GDM1 (cell line): ENCODE measurements around the gene IL4R.

Source experiments
- DNase-seq: peaks from one replicate; lab custom pipeline; 2025; lab: John Stamatoyannopoulos, UW

The IL4R gene

GRCh38 chr16:27359615-27360014 lies 45.8 kb downstream of the IL4R start:
- DNase-seq, result no peak

- no peak for DNase-seq
These were observed 48.2 kb downstream of the IL4R start for GRCh38 chr16:27361987-27362386.

- no peak for DNase-seq
These were observed 48.9 kb downstream of the IL4R start for GRCh38 chr16:27362570-27363245.

GRCh38 chr16:27363246-27363632 lies 49.5 kb downstream of the IL4R start:
- DNase-seq, result no peak

- no peak for DNase-seq
These were observed 50.0 kb downstream of the IL4R start for GRCh38 chr16:27363797-27364196.

GRCh38 chr16:27364493-27365141 lies 50.8 kb downstream of the IL4R start:
- no peak for DNase-seq

GRCh38 chr16:27365142-27366089 lies 51.6 kb downstream of the IL4R start:
- DNase-seq, result no peak

- no peak for DNase-seq
These were observed 53.1 kb downstream of the IL4R start for GRCh38 chr16:27366687-27367460.

- DNase-seq, result peak; percentile 66
These were observed 53.9 kb downstream of the IL4R start for GRCh38 chr16:27367461-27368357.

- DNase-seq, result no peak
These were observed 54.6 kb downstream of the IL4R start for GRCh38 chr16:27368358-27368722.

- DNase-seq, result no peak
These were observed 56.0 kb downstream of the IL4R start for GRCh38 chr16:27369806-27370205.

GRCh38 chr16:27370318-27370717 lies 56.5 kb downstream of the IL4R start:
- no peak for DNase-seq

GRCh38 chr16:27373312-27373711 lies 59.5 kb downstream of the IL4R start:
- DNase-seq, result no peak

GRCh38 chr16:27374221-27374803 lies 60.5 kb downstream of the IL4R start:
- peak; percentile 35 for DNase-seq

- DNase-seq, result peak; percentile 19
These were observed 61.1 kb downstream of the IL4R start for GRCh38 chr16:27374804-27375425.

GRCh38 chr16:27377666-27378485 lies 64.1 kb downstream of the IL4R start:
- no peak for DNase-seq

- DNase-seq, result peak; percentile 23
These were observed 65.2 kb downstream of the IL4R start for GRCh38 chr16:27378871-27379481.

GRCh38 chr16:27379919-27380318 lies 66.1 kb downstream of the IL4R start:
- DNase-seq, result no peak

- DNase-seq, result no peak
These were observed 67.5 kb downstream of the IL4R start for GRCh38 chr16:27381236-27381635.
